ENCODE data around the gene NOS3.

GRCh38 chr7:150973571-150974451 is 17.0 kb upstream of the NOS3 start:
- TF ChIP-seq POLR2A (IDR thresholded peaks at IDR 0.05) (no peak), CTCF (IDR thresholded peaks at IDR 0.05) (no peak), POLR2AphosphoS5 (IDR thresholded peaks at IDR 0.05) (peak in 1 of 2 donors; percentile 11)
